HG02798 (cell line): ENCODE data around the gene PIEZO2.

ENCODE experiments used
- ATAC-seq: cut with Tn5 transposase; IDR thresholded peaks from one replicate; pipeline ENCODE4 v1.9.1; 2021; ENCODE audit warnings: mild to moderate bottlenecking; ENCODE audit not compliant: unreplicated experiment, poor library complexity

The PIEZO2 gene

DNA sequence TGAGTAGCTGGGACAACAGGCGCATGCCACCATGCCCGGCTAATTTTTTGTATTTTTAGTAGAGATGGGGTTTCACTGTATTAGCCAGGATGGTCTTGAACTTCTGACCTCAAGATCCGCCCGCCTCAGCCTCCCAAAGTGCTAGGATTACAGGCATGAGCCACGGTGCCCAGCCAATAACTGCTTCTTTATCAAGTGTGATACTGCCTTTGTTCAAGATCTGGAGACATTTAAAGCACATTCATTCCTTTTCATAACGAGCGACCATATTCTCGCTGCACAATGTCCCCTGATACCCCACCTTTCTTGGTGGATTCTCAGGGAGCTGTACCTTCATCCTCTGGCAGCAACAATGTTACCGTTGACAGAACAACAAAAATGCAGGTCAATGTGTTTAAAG, 75.4 kb downstream of the PIEZO2 start:
- no peak for ATAC-seq

GRCh38 chr18:11072632-11073031, 76.7 kb downstream of the PIEZO2 start:
- no peak for ATAC-seq

- ATAC-seq, result no peak
These were observed 78.1 kb downstream of the PIEZO2 start for GRCh38 chr18:11071300-11071699.

- no peak for ATAC-seq
These were observed 78.8 kb downstream of the PIEZO2 start for GRCh38 chr18:11070593-11070992.

DNA sequence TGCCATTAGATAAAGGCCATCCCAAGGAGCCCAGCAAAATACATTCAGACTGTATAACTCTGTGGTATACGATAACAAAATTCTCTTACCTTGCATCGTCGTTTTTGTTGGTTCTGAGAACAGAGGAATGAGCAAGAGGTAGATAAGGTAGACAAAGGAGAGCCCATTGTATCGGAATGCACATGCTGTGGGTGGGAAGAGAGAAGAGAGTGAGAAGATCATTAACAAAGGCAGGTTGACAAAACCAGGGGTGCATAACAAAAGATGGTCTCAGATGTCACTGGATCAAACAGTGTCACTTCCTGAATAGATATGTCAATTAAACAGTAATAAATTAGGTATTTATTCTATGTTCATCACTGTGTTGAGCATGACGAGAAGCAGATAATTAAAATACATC, 83.3 kb downstream of the PIEZO2 start:
- no peak for ATAC-seq

DNA sequence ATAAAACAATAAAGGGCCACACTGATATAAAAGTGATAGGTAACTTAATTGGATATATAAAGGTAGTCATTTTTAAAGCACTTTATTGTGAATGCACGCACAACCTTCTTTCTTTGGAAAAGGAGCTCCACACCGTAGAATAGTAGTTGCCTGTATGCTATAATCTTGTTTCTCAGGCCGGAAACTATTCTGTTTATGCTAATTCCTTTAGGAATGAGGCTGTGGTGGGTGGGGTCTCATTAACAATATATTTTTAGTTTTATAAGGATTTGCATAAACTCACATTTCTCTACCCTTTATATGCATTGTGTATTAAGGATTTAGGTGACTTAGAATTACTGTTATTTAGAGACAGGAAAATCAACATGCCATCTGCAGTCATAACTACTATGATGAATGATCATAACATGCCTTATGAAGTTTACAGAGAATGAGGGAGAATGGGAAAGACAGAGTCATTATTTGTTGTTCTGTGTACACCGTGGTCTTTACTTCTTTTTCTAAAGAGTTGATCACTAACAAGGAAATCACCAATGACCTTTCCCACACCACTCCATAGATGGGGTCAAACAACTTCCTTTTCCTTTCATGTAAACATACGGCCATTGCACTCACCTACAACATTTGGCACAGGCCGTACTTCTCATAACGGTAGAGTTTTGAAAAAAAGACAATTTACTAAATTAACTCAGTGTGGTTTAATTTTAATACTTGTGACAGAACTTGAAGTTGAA, 84.5 kb downstream of the PIEZO2 start:
- ATAC-seq, result no peak

GRCh38 chr18:11064106-11064505, 85.3 kb downstream of the PIEZO2 start:
- ATAC-seq, result no peak

DNA sequence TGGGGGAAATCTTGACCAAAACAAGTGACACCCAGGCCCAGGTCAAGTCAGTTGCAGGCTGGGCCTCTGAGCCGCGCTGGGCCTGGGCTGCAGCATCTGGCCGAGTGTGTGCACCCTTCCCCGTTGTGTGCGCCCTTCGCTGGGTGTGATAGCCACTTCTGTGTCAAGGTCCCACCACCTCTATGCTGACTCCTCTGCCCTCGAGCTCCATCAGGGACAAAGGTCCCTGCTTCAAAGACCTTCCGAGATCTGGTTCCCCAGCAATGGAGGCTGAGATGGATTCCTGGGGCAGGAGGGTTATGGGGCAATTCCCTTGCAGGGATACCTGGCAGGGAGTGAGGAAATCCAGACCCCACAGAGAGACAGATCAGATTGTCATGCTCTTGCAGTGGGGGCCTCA, 93.6 kb downstream of the PIEZO2 start:
- no peak for ATAC-seq

DNA sequence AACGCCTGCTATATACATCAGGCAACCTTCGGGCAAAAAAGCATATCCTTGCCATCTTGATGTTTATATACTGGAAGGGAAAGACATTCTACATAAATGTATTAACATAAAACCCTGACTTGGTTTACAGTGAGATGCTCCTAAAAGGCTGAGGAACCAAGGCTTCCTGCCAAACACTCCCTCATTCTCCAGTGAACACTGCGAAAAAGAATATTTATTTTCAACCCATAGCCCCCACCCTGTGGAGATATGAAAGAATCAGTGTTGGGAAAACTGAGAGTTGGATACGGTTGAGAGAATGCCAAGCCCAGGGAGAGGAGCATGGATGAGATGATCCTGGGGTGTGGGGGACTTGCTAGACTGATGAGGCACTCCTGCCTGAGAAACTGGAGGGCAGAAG, 94.9 kb downstream of the PIEZO2 start:
- no peak for ATAC-seq

DNA sequence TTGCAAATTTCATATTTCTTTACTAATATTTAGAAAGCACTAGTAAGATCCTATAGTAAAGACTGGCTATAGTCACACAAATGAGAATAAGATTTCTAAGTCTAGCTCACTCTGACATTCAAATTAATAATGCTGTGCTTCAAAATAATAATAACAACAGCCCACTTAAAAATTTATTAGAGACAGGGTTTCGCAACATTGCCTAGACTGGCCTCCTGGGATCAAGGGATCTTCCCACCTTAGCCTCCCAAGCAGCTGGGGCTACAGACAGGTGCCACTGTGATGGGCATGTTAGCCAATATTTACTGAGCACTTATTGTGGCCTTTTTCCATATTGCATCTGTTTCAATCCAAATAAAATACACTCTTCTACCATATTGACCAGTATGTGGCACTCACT, 96.1 kb downstream of the PIEZO2 start:
- ATAC-seq, result no peak

GRCh38 chr18:11052800-11053199, 96.6 kb downstream of the PIEZO2 start:
- ATAC-seq, result no peak

- ATAC-seq, result no peak
These were observed 97.9 kb downstream of the PIEZO2 start for GRCh38 chr18:11051462-11051861.

DNA sequence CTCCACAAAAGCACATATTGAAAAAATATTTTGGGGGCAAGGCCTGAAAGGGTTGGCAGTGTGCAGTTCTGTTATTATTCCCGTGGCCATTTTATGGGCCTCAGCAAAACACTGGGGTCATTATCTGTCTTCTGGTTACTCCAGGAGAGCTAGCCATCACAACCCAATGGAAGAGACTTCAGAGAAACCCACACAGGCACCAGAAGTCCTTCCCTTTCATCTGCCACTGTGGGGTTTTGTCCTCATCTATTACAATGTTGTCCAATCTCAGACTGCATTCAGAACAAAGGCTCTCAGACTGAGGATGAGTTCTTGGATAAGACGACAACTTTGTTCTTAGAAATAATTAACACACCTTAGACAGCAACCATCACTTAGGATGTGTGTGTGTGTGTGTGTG, 98.4 kb downstream of the PIEZO2 start:
- ATAC-seq, result no peak

- ATAC-seq, result no peak
These were observed 101.6 kb downstream of the PIEZO2 start for GRCh38 chr18:11047817-11048216.

GRCh38 chr18:11047156-11047555, 102.2 kb downstream of the PIEZO2 start:
- ATAC-seq, result no peak

- ATAC-seq, result no peak
These were observed 103.2 kb downstream of the PIEZO2 start for GRCh38 chr18:11046140-11046539.

- ATAC-seq, result no peak
These were observed 105.7 kb downstream of the PIEZO2 start for GRCh38 chr18:11043694-11044093.

- ATAC-seq, result no peak
These were observed 107.1 kb downstream of the PIEZO2 start for GRCh38 chr18:11042247-11042646.

- ATAC-seq, result no peak
These were observed 108.3 kb downstream of the PIEZO2 start for GRCh38 chr18:11040823-11041656.

DNA sequence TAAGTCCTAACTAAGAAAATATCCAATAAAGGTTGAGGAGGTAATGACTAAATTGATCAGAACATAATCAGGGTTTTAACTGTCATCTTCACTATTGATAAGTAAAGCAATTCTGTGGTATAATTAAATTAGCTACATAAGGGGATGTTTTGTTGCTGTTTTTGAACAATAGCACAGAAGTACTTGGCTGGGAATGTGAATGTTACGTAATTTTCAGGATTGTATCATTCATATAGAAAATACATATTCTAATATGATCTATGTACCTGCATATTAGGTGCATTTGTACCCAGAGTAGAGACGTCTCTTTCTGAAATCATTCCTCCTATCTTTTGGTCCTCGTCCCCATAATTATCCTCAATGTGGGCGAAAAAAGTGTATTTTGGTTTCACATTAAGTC, 109.0 kb downstream of the PIEZO2 start:
- ATAC-seq, result no peak

DNA sequence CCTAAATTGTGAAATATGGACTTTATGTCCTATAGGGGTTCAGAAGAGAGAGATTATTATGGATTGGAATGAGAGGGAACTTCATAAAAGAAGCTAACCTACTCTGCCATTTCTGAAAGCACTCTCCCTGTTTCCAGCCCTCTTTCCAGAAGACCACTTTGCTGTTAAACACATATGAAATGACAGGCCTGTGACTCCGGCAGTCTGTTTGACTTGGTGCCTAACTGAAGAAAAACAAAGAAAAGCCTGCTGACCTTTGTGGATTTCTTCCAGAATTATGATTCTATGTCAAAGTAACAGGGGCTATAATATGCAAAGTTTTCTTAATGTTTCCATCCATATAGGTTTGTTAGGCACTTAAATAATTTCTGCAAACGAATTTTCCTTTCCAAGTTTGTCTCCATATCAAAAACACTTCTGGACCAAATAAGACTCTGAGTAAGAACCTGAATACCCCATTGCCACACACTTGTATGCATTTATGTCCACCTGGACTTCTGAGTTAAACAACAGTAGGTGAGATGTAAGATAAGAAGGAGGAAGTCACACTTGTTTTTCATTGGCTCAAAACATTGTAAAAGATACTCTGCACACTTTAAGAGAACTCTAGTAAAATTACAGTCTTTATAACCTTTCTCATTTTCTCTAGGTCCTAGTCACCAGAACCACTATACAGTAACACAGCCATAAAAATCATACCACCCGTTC, 111.7 kb downstream of the PIEZO2 start:
- ATAC-seq, result no peak
